WTC11 (cell line): Measurements from ENCODE around the gene GCHFR. TPM values are rescaled to one million over a fixed set of nuclear protein-coding genes. Genes with fewer than 3 reads are reported as not detected.
A peak's percentile ranks its signal among the peaks of the same experiment; 100 is the strongest.

ENCODE experiments used
- AFF4 ChIP-seq: sonication (generic); formaldehyde crosslinking; IDR thresholded peaks from 2 replicates; pipeline ENCODE4 v1.8.1; 2023; ENCODE audit warnings: mild to moderate bottlenecking, missing genetic modification reagents, borderline replicate concordance
- CDX4 ChIP-seq: fragments of 250-450 bp; sonication (Bioruptor Pico); IDR thresholded peaks from 2 replicates; pipeline ENCODE4 v1.9.0; 2021; ENCODE audit warnings: moderate library complexity, mild to moderate bottlenecking, inconsistent platforms, borderline replicate concordance
- CREM ChIP-seq: sonication (generic); formaldehyde crosslinking; IDR thresholded peaks from 2 replicates; pipeline ENCODE4 v1.8.1; 2022; ENCODE audit warnings: mild to moderate bottlenecking, missing genetic modification reagents, moderate library complexity
- E2F1 ChIP-seq: sonication (generic); formaldehyde crosslinking; IDR thresholded peaks from 2 replicates; pipeline ENCODE4 v1.8.0; 2022; ENCODE audit warnings: mild to moderate bottlenecking, missing genetic modification reagents
- E2F4 ChIP-seq: sonication (generic); formaldehyde crosslinking; IDR thresholded peaks from 2 replicates; pipeline ENCODE4 v1.8.1; 2022; ENCODE audit warnings: low read depth, mild to moderate bottlenecking, moderate library complexity, missing genetic modification reagents, borderline replicate concordance
- E2F5 ChIP-seq: sonication (generic); formaldehyde crosslinking; IDR thresholded peaks from 2 replicates; pipeline ENCODE4 v1.8.1; 2022; ENCODE audit warnings: mild to moderate bottlenecking, moderate library complexity, missing genetic modification reagents
- ERG ChIP-seq: fragments of 250-450 bp; sonication (Bioruptor Pico); IDR thresholded peaks from 2 replicates; pipeline ENCODE4 v1.8.0; 2021; ENCODE audit warnings: mild to moderate bottlenecking
- GRHL2 ChIP-seq: fragments of 250-450 bp; sonication (Bioruptor Pico); IDR thresholded peaks from 2 replicates; pipeline ENCODE4 v1.8.0; 2022; ENCODE audit warnings: mild to moderate bottlenecking, moderate library complexity; ENCODE audit not compliant: insufficient replicate concordance, severe bottlenecking
- HMGXB4 ChIP-seq: sonication (generic); formaldehyde crosslinking; IDR thresholded peaks from 2 replicates; pipeline ENCODE4 v1.8.1; 2023; ENCODE audit warnings: mild to moderate bottlenecking, moderate library complexity, missing genetic modification reagents
- IRF1 ChIP-seq: sonication (generic); formaldehyde crosslinking; IDR thresholded peaks from 2 replicates; pipeline ENCODE4 v1.8.0; 2023; ENCODE audit warnings: missing genetic modification reagents
- JUN ChIP-seq: sonication (generic); formaldehyde crosslinking; IDR thresholded peaks from 2 replicates; pipeline ENCODE4 v1.8.0; 2023; ENCODE audit warnings: mild to moderate bottlenecking, missing genetic modification reagents
- NFATC4 ChIP-seq: fragments of 250-450 bp; sonication (Bioruptor Pico); IDR thresholded peaks from 2 replicates; pipeline ENCODE4 v1.9.0; 2021; ENCODE audit warnings: mild to moderate bottlenecking
- NR1H2 ChIP-seq: sonication (generic); formaldehyde crosslinking; IDR thresholded peaks from 2 replicates; pipeline ENCODE4 v1.9.0; 2021; ENCODE audit warnings: mild to moderate bottlenecking, moderate library complexity, missing genetic modification reagents
- SMAD4 ChIP-seq: sonication (generic); formaldehyde crosslinking; IDR thresholded peaks from 2 replicates; pipeline ENCODE4 v1.8.0; 2022; ENCODE audit warnings: mild to moderate bottlenecking, missing genetic modification reagents
- TCF7 ChIP-seq: sonication (generic); formaldehyde crosslinking; IDR thresholded peaks from 2 replicates; pipeline ENCODE4 v1.8.0; 2022; ENCODE audit warnings: mild to moderate bottlenecking, low read depth, missing genetic modification reagents, moderate library complexity
- TEAD4 ChIP-seq: sonication (generic); formaldehyde crosslinking; IDR thresholded peaks from 2 replicates; pipeline ENCODE4 v1.8.0; 2022; ENCODE audit warnings: mild to moderate bottlenecking, missing genetic modification reagents
- ZNF219 ChIP-seq: sonication (generic); formaldehyde crosslinking; IDR thresholded peaks from 2 replicates; pipeline ENCODE4 v1.8.0; 2023; ENCODE audit warnings: missing genetic modification reagents, mild to moderate bottlenecking, borderline replicate concordance
- ZNF532 ChIP-seq: fragments of 250-450 bp; sonication (Bioruptor Pico); IDR thresholded peaks from 2 replicates; pipeline ENCODE4 v1.9.0; 2021; ENCODE audit warnings: mild to moderate bottlenecking, borderline replicate concordance
- ZSCAN18 ChIP-seq: fragments of 250-450 bp; sonication (Bioruptor Pico); IDR thresholded peaks from 2 replicates; pipeline ENCODE4 v2.1.2; 2022; ENCODE audit warnings: mild to moderate bottlenecking, moderate library complexity
- total RNA-seq: library from RNA; stranded (reverse); gene quantifications from 3 replicates; pipeline ENCODE4 v1.2.3, GENCODE V29; 2021

The GCHFR gene
- total RNA-seq, 1 experiment from 2014 or later = 42.3 TPM

- TF ChIP-seq NR1H2 (CRISPR knock-in tag) (no peak), HMGXB4 (CRISPR knock-in tag) (peak; percentile 36; the same call in 1 of the 2 replicates), ZNF219 (CRISPR knock-in tag) (no peak), JUN (CRISPR knock-in tag) (no peak), E2F4 (CRISPR knock-in tag) (no peak), NFATC4 (CRISPR knock-in tag) (no peak), AFF4 (CRISPR knock-in tag) (no peak), E2F5 (CRISPR knock-in tag) (peak; percentile 84), ZSCAN18 (CRISPR knock-in tag) (no peak), CREM (CRISPR knock-in tag) (0 out of 2 replicates have a peak, but pooled peaks have one; percentile 73), GRHL2 (CRISPR knock-in tag) (no peak), E2F1 (CRISPR knock-in tag) (no peak), TEAD4 (CRISPR knock-in tag) (no peak), ERG (CRISPR knock-in tag) (no peak), IRF1 (CRISPR knock-in tag) (no peak), ZNF532 (CRISPR knock-in tag) (no peak), CDX4 (CRISPR knock-in tag) (no peak), TCF7 (CRISPR knock-in tag) (0 out of 2 replicates have a peak, but pooled peaks have one; percentile 62), SMAD4 (CRISPR knock-in tag) (no peak)
Observed at GRCh38 chr15:40807028-40807887, 43.4 kb downstream of the GCHFR start, which contains the start of the genes DNAJC17 and ZFYVE19 (continued).
